IMR-90 (cell line): ENCODE data around the gene ARRDC1. TPM values are rescaled to one million over a fixed set of nuclear protein-coding genes. Genes with fewer than 3 reads are reported as not detected.

Source experiments
- ATAC-seq: fragments of 200-7000 bp; cut with Tn5 transposase; 2 replicates; pipeline ENCODE4 v1.9.1; 2020; ENCODE audit warnings: low read depth, mild to moderate bottlenecking, moderate library complexity
- BruUV-seq: library from RNA; stranded (reverse); fragments of 400-500 nt; replicated peaks from 2 replicates; lab custom pipeline; 2021; lab: Mats Ljungman, UMichigan
- CTCF ChIA-PET: fragments of 300-600 bp; formaldehyde crosslinking; extraction: SDS; loops from one replicate; lab custom pipeline; 2021; ENCODE audit warnings: antibody characterized with exemption; lab: Yijun Ruan, JAX
- POLR2A ChIA-PET: fragments of 300-600 bp; sonication (Branson Sonifier 250); formaldehyde crosslinking; loops from one replicate; lab custom pipeline; 2022; ENCODE audit warnings: antibody characterized with exemption; ENCODE audit not compliant: unreplicated experiment; lab: Charles Lee
- DNase-seq: peaks from one replicate; pipeline ENCODE4 v3.0.0; 2013
- H2AFZ ChIP-seq: replicated peaks from 2 replicates; pipeline ENCODE3; 2013; ENCODE audit warnings: low read length, mild to moderate bottlenecking; ENCODE audit not compliant: poor library complexity
- H2AK5ac ChIP-seq: 2 replicates; pipeline ENCODE4 v1.6.1; 2013; ENCODE audit warnings: low read depth, low read length, inconsistent platforms
- H2AK9ac ChIP-seq: replicated peaks from 2 replicates; pipeline ENCODE3; 2013; ENCODE audit warnings: mild to moderate bottlenecking, low read depth, low read length, moderate library complexity; ENCODE audit not compliant: poor library complexity
- H2BK120ac ChIP-seq: 2 replicates; pipeline ENCODE4 v1.6.1; 2013; ENCODE audit warnings: low read depth, low read length, inconsistent platforms
- H2BK15ac ChIP-seq: 3 replicates; pipeline ENCODE4 v1.6.1; 2013; ENCODE audit warnings: low read depth, low read length, inconsistent platforms
- H2BK20ac ChIP-seq: 2 replicates; pipeline ENCODE4 v1.6.1; 2013; ENCODE audit warnings: low read depth, mild to moderate bottlenecking, inconsistent platforms, low read length, moderate library complexity
- H2BK5ac ChIP-seq: 2 replicates; pipeline ENCODE4 v1.6.1; 2013; ENCODE audit warnings: mild to moderate bottlenecking, low read depth, low read length, inconsistent platforms; ENCODE audit not compliant: poor library complexity, severe bottlenecking
- H3K14ac ChIP-seq: replicated peaks from 2 replicates; pipeline ENCODE4 v1.6.1; 2013; ENCODE audit warnings: low read depth, low read length, inconsistent platforms
- H3K18ac ChIP-seq: 2 replicates; pipeline ENCODE4 v1.6.1; 2013; ENCODE audit warnings: low read depth, low read length, control low read depth
- H3K23ac ChIP-seq: 2 replicates; pipeline ENCODE4 v1.6.1; 2013; ENCODE audit warnings: low read depth, low read length, inconsistent platforms
- H3K27ac ChIP-seq: 2 replicates; pipeline ENCODE4 v1.5.1; 2013; ENCODE audit warnings: mild to moderate bottlenecking, control low read depth, low read length; ENCODE audit not compliant: insufficient read depth
- H3K27me3 ChIP-seq: 2 replicates; pipeline ENCODE4 v1.6.1; 2013; ENCODE audit warnings: low read length; ENCODE audit not compliant: control insufficient read depth, insufficient read depth
- H3K36me3 ChIP-seq: 2 replicates; pipeline ENCODE4 v1.6.1; 2013; ENCODE audit warnings: low read length, mixed read lengths; ENCODE audit not compliant: control insufficient read depth, insufficient read depth
- H3K4ac ChIP-seq: 2 replicates; pipeline ENCODE4 v1.6.1; 2013; ENCODE audit warnings: low read depth, low read length, inconsistent platforms
- H3K4me1 ChIP-seq: 2 replicates; pipeline ENCODE4 v1.6.1; 2013; ENCODE audit warnings: low read length, mixed read lengths; ENCODE audit not compliant: control insufficient read depth, insufficient read depth
- H3K4me2 ChIP-seq: 2 replicates; pipeline ENCODE4 v1.6.1; 2013; ENCODE audit warnings: low read depth, mild to moderate bottlenecking, control low read depth, low read length, moderate library complexity
- H3K4me3 ChIP-seq: 2 replicates; pipeline ENCODE4 v1.5.1; 2013; ENCODE audit warnings: low read depth, mild to moderate bottlenecking, control low read depth, low read length, moderate library complexity; ENCODE audit not compliant: insufficient read depth
- H3K56ac ChIP-seq: 2 replicates; pipeline ENCODE4 v1.6.1; 2013; ENCODE audit warnings: low read length, inconsistent platforms; ENCODE audit not compliant: insufficient read depth; ENCODE audit errors: extremely low read depth
- H3K79me1 ChIP-seq, 2 experiments: 2 replicates each; pipeline ENCODE4 v1.6.1; 2013; ENCODE audit warnings: low read length in 2 of 2, inconsistent platforms in 1 of 2, low read depth in 1 of 2
- H3K9ac ChIP-seq: 2 replicates; pipeline ENCODE4 v1.6.1; 2013; ENCODE audit warnings: low read depth, low read length, control low read depth
- H3K9me1 ChIP-seq: 2 replicates; pipeline ENCODE4 v1.6.1; 2013; ENCODE audit warnings: low read length, inconsistent platforms; ENCODE audit not compliant: insufficient read depth
- H3K9me3 ChIP-seq: 2 replicates; pipeline ENCODE4 v1.6.1; 2013; ENCODE audit warnings: low read length; ENCODE audit not compliant: control insufficient read depth, insufficient read depth
- H4K20me1 ChIP-seq: 2 replicates; pipeline ENCODE4 v1.6.1; 2013; ENCODE audit warnings: low read length, inconsistent platforms; ENCODE audit not compliant: insufficient read depth
- H4K5ac ChIP-seq: 2 replicates; pipeline ENCODE4 v1.6.1; 2013; ENCODE audit warnings: mild to moderate bottlenecking, low read depth, low read length, control low read depth
- H4K8ac ChIP-seq, 2 experiments: 2 replicates each; pipeline ENCODE4 v1.6.1; 2013; ENCODE audit warnings: low read depth in 2 of 2, low read length in 2 of 2, control low read depth in 1 of 2, inconsistent platforms in 1 of 2
- H4K91ac ChIP-seq: 2 replicates; pipeline ENCODE4 v1.6.1; 2013; ENCODE audit warnings: low read depth, low read length, inconsistent platforms; ENCODE audit not compliant: insufficient read depth
- CHD1 ChIP-seq: IDR thresholded peaks from 2 replicates; pipeline ENCODE4 v1.6.1; 2012; ENCODE audit warnings: low read depth, low read length, improper control_type of control experiment
- FOS ChIP-seq: fragments of 150-350 bp; IDR thresholded peaks from 2 replicates; pipeline ENCODE4 v1.6.1; 2016; ENCODE audit warnings: low read depth, low read length
- MAFK ChIP-seq: IDR thresholded peaks from 2 replicates; pipeline ENCODE4 v1.6.1; 2012; ENCODE audit warnings: low read depth, low read length, improper control_type of control experiment
- MXI1 ChIP-seq: IDR thresholded peaks from 2 replicates; pipeline ENCODE4 v1.6.1; 2012; ENCODE audit warnings: low read depth, mild to moderate bottlenecking, low read length, moderate library complexity, borderline replicate concordance
- NFE2L2 ChIP-seq: fragments of 150-350 bp; IDR thresholded peaks from 2 replicates; pipeline ENCODE4 v1.6.1; 2016; ENCODE audit warnings: low read depth, mild to moderate bottlenecking, low read length
- RAD21 ChIP-seq: IDR thresholded peaks from 2 replicates; pipeline ENCODE4 v1.6.1; 2012; ENCODE audit warnings: low read length, improper control_type of control experiment
- RCOR1 ChIP-seq: IDR thresholded peaks from 2 replicates; pipeline ENCODE4 v1.6.1; 2012; ENCODE audit warnings: mild to moderate bottlenecking, low read length, improper control_type of control experiment; ENCODE audit not compliant: insufficient replicate concordance
- RFX5 ChIP-seq: IDR thresholded peaks from 2 replicates; pipeline ENCODE4 v1.8.0; 2012; ENCODE audit warnings: low read depth, mild to moderate bottlenecking, low read length, moderate library complexity
- WGBS, 2 experiments: methylation state at CpG; one replicate each; pipeline versions ENCODE4 v1.1.5 to v1.1.7; 2013; ENCODE audit warnings: missing lambda C conversion rate in 2 of 2; ENCODE audit not compliant: insufficient read length in 1 of 2; ENCODE audit errors: extremely low coverage in 2 of 2; 5-methylcytosine and 5-hydroxymethylcytosine counted together
- dilution Hi-C: fragments of 300-500 bp; cut with HindIII; formaldehyde crosslinking; loops from one replicate; pipeline ENCODE4 v1.14.3; 2018; ENCODE audit warnings: low sequenced_read_pairs; ENCODE audit not compliant: unreplicated experiment
- in situ Hi-C: fragments of 300-500 bp; cut with MboI; formaldehyde crosslinking; loops from 3 replicates; pipeline ENCODE4 v1.14.3; 2019; ENCODE audit warnings: low sequenced_read_pairs, inconsistent platforms, mixed read lengths
- intact Hi-C: fragments of 100-400 bp; cut with micrococcal nuclease; formaldehyde crosslinking; loops from 2 replicates; pipeline ENCODE4 v1.10.0; 2022
- polyA plus RNA-seq, 3 experiments: library from polyadenylated mRNA; depleted of rRNA; stranded (reverse); fragments of >200 nt; gene quantifications; 2 replicates each; pipeline ENCODE4 v1.2.3, GENCODE V29; 2012; ENCODE audit warnings: low replicate concordance in 1 of 3
- total RNA-seq: library from RNA; depleted of rRNA; stranded (reverse); fragments of >200 nt; gene quantifications from 2 replicates; pipeline ENCODE4 v1.2.3, GENCODE V29; 2012
- TF ChIP-seq, protein P1 (sequence below): conservative IDR thresholded peaks from 2 replicates; pipeline ENCODE4 v1.5.1; 2012; ENCODE audit warnings: mild to moderate bottlenecking, low read depth, low read length, improper control_type of control experiment
- TF ChIP-seq, protein P2 (sequence below): fragments of 150-350 bp; IDR thresholded peaks from 2 replicates; pipeline ENCODE4 v1.6.1; 2017; ENCODE audit warnings: mild to moderate bottlenecking, antibody characterized with exemption, low read length, low read depth

The ARRDC1 gene
- total and polyA plus RNA-seq, 2 of the 4 experiments (the other 2 are of a cell fraction), result 7.7 to 41.4 TPM

DNA sequence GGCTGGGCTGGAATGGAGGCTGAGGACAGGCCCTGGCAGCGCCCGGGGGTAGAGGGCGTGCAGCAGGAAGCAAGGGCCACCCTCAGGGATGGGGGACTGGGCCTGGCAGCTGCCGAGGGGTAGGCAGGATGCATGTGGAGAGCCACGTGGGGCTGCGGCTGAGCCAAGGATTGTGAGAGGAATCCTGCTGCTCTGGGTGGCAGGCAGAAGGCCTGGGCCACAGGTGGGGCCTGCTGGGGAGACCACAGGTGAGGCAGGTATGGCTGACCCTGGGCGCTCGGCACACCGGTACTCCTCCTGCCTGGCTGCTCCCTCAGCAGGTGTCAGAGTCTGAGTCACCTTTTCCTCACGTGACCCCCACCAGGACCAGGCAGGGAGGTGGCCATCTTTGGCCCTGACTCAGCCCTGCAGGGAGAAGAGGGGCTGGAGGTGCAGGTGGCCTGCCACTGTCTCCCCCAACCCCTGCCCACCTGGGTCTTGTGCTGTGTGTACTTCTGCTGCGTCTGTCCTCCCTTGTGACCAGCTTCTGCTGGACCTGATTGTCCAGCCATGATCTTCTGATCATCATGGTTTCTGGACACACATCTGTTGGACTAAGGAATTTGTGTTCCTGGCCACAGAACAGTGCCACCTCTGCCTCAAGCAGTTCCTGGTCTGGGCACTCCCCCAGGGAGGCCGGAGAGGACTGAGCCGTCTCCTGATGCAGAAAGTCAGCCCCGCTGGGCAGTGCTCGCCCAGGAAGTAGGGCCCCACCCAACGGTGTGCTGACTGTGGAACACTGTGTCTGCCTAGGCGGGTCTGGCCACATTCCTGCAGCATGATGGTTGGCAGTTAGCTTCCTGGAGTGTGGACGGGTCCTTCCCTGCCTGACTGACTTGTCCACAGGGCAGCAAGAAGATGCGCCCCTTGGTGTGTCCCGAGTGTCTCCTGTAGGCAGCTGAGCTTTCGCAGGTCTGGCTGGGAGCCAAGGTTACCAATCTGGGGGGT is 6.4 kb downstream of the ARRDC1 start (continued):
- TF ChIP-seq FOS, result no peak

DNA sequence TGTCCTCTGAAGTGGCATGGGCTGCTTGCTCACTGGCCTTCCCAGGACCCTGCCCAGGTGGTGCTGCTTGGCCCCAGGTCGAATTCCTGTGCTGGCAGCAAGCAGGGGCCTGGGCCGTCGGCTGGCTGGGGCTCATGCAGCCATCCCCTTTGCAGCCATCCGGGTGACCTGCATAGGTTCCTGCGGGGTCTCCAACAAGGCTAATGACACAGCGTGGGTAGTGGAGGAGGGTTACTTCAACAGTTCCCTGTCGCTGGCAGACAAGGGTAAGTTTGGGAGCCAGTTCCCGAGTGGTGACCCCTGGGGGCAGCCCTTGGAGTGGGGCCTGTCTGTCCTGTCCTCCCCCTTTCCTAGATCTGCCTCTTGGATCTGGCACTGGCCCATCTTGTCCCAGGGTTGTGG is 7.3 kb downstream of the ARRDC1 start:
- Histone ChIP-seq H2BK20ac (no peak overlapping the region; the same call in 1 of the 2 replicates), H3K27ac (peak overlapping the region; percentile 39; the same call in 1 of the 2 replicates), H4K8ac (peak overlapping the region; percentile 56 to 84; a peak in 3 of 4 replicates), H2BK120ac (peak overlapping the region; percentile 36), H2BK15ac (no peak overlapping the region; the same call in 2 of the 3 replicates), H4K20me1 (peaks cover 18% of the 10 kb centered on the region), H3K4me1 (peaks cover 16% of the 10 kb centered on the region), H3K14ac (peak overlapping the region; percentile 76; the same call in 1 of the 2 replicates), H3K23ac (0 out of 2 replicates have a peak overlapping the region, but pooled peaks have one; percentile 40), H2AK5ac (peak overlapping the region; percentile 97), H3K4me3 (no peak overlapping the region), H3K56ac (no peak overlapping the region), H3K27me3 (no peaks in the 10 kb centered on the region), H2BK5ac (peak overlapping the region; percentile 91), H3K9me3 (no peaks in the 10 kb centered on the region), H3K4ac (peak overlapping the region; percentile 71), H3K9me1 (peaks cover 29% of the 10 kb centered on the region), H2AK9ac (peak overlapping the region; percentile 99), H2AFZ (peak overlapping the region; percentile 80), H4K91ac (no peak overlapping the region; the same call in 1 of the 2 replicates), H3K18ac (no peak overlapping the region), H3K79me1 (peaks cover 23 to 59% of the 10 kb centered on the region in 2 experiments), H3K9ac (peak overlapping the region; percentile 2; the same call in 1 of the 2 replicates), H4K5ac (0 out of 2 replicates have a peak overlapping the region, but pooled peaks have one; percentile 77), H3K4me2 (no peak overlapping the region), H3K36me3 (peaks cover 26% of the 10 kb centered on the region)
- intact Hi-C loops, result no loop called here
- ChIA-PET POLR2A (no interaction called here), CTCF (no interaction called here)
- ATAC-seq, result no peak
- WGBS, 2 experiments, result 80% methylated on average over 2 of the region's 8 CpGs; no CpG with 5 or more reads in 1 of the 2 experiments
- in situ Hi-C loops, result no loop called here
- TF ChIP-seq, protein P1, sequence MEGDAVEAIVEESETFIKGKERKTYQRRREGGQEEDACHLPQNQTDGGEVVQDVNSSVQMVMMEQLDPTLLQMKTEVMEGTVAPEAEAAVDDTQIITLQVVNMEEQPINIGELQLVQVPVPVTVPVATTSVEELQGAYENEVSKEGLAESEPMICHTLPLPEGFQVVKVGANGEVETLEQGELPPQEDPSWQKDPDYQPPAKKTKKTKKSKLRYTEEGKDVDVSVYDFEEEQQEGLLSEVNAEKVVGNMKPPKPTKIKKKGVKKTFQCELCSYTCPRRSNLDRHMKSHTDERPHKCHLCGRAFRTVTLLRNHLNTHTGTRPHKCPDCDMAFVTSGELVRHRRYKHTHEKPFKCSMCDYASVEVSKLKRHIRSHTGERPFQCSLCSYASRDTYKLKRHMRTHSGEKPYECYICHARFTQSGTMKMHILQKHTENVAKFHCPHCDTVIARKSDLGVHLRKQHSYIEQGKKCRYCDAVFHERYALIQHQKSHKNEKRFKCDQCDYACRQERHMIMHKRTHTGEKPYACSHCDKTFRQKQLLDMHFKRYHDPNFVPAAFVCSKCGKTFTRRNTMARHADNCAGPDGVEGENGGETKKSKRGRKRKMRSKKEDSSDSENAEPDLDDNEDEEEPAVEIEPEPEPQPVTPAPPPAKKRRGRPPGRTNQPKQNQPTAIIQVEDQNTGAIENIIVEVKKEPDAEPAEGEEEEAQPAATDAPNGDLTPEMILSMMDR, result no peak
- TF ChIP-seq RCOR1 (no peak), RFX5 (no peak), NFE2L2 (no peak), MXI1 (no peak), MAFK (no peak), CHD1 (no peak), RAD21 (no peak)
- TF ChIP-seq, protein P2, sequence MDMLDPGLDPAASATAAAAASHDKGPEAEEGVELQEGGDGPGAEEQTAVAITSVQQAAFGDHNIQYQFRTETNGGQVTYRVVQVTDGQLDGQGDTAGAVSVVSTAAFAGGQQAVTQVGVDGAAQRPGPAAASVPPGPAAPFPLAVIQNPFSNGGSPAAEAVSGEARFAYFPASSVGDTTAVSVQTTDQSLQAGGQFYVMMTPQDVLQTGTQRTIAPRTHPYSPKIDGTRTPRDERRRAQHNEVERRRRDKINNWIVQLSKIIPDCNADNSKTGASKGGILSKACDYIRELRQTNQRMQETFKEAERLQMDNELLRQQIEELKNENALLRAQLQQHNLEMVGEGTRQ, result no peak
- DNase-seq, result no peak
- no TSS peak for BruUV-seq
- dilution Hi-C loops, result no loop called here
